Prostate gland (tissue), 2 donors: ENCODE data around the gene FTL. TPM values are rescaled to one million over a fixed set of nuclear protein-coding genes. Genes with fewer than 3 reads are reported as not detected.

Experiments
- DNase-seq: peaks from one replicate; pipeline ENCODE4 v3.0.0-alpha.2; 2019; ENCODE audit warnings: low spot score
- H3K27ac ChIP-seq, 2 donors: fragments of 200-600 bp; sonication (generic); 2 replicates each; pipeline ENCODE4 v1.5.1; 2017 to 2019
- H3K27me3 ChIP-seq: fragments of 200-600 bp; sonication (generic); replicated peaks from 2 replicates; pipeline ENCODE4 v1.5.1; 2019; ENCODE audit not compliant: insufficient read depth
- H3K36me3 ChIP-seq, 2 donors: fragments of 200-600 bp; sonication (generic); 1 replicate in 1 of 2; 2 replicates in 1 of 2; pipeline versions ENCODE4 v1.5.1 to v1.8.1; 2017 to 2019
- H3K4me1 ChIP-seq: fragments of 200-600 bp; sonication (generic); replicated peaks from 2 replicates; pipeline ENCODE4 v1.5.1; 2019
- H3K4me3 ChIP-seq, 2 donors: fragments of 200-600 bp; sonication (generic); 2 replicates each; pipeline ENCODE4 v1.5.1; 2017 to 2019
- H3K9me3 ChIP-seq: fragments of 200-600 bp; sonication (generic); 2 replicates; pipeline ENCODE4 v1.5.1; 2017
- POLR2A ChIP-seq: fragments of 450-650 bp; IDR thresholded peaks from one replicate; pipeline ENCODE4 v1.6.1; 2016; ENCODE audit warnings: antibody characterized with exemption, mild to moderate bottlenecking
- POLR2AphosphoS5 ChIP-seq: sonication (generic); formaldehyde crosslinking; IDR thresholded peaks from one replicate; pipeline ENCODE4 v1.6.1; 2017; ENCODE audit warnings: antibody characterized with exemption
- WGBS: methylation state at CpG from one replicate; pipeline ENCODE4 v1.1.5; 2018; 5-methylcytosine and 5-hydroxymethylcytosine counted together
- intact Hi-C: fragments of 100-400 bp; cut with DNase I; formaldehyde crosslinking; loops from one replicate; pipeline ENCODE4 v1.14.2; 2022
- total RNA-seq, 2 donors: library from RNA; depleted of rRNA; stranded (reverse); fragments of >200 nt; gene quantifications; one replicate each; pipeline ENCODE4 v1.1.0, GENCODE V29; 2016
- TF ChIP-seq, protein P1 (sequence below), 4 experiments: fragments of 200-600 bp in 2 of 4; fragments of 450-650 bp in 2 of 4; sonication (generic) in 2 of 4; IDR thresholded peaks; 1 replicate in 3 of 4; 2 replicates in 1 of 4; pipeline ENCODE4 v1.5.1; 2016 to 2019; ENCODE audit warnings: antibody characterized with exemption in 4 of 4, mild to moderate bottlenecking in 2 of 4, moderate library complexity in 2 of 4

Gene FTL
- total RNA-seq, 2 donors from 2014 or later = 1,764 to 2,124 TPM

DNA sequence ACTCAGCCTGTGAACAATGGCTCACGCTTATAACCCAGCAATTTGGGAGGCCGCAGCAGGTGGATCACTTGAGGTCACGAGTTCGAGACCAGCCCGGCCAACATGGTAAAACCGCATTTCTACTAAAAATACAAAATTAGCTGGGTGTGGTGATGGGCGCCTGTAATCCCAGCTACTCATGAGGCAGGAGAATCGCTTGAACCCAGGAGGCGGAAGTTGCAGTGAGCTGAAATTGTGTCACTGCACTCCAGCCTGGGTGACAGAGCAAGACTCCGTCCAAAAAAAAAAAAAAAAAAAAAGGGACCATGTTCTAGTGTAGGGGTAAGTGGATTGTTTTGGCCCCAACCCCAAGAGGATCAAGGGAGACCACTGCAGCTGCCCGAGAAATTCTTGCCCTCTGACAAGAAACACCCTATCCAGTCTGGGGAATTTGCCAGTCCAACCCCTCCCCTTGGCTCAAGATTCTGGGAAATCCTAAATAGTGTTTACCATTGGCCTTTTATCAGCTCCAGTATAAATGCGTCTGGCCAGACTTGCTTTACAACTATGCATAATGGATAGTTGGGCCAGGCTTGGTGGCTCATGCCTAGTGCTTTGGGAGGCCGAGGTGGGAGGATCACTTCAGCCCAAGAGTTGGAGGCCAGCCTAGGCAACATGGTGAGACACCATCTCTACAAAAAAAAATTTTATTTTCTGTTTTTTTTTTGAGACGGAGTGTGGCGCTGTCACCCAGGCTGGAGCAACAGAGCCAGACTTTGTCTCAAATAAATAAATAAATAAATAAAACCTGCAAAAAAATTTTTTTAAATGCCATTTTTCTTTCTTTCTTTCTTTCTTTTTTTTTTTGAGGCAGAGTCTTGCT, 36.7 kb upstream of the FTL start:
- peak overlapping the region; percentile 65 to 73 for H3K27ac ChIP-seq
- TF ChIP-seq, protein P1, sequence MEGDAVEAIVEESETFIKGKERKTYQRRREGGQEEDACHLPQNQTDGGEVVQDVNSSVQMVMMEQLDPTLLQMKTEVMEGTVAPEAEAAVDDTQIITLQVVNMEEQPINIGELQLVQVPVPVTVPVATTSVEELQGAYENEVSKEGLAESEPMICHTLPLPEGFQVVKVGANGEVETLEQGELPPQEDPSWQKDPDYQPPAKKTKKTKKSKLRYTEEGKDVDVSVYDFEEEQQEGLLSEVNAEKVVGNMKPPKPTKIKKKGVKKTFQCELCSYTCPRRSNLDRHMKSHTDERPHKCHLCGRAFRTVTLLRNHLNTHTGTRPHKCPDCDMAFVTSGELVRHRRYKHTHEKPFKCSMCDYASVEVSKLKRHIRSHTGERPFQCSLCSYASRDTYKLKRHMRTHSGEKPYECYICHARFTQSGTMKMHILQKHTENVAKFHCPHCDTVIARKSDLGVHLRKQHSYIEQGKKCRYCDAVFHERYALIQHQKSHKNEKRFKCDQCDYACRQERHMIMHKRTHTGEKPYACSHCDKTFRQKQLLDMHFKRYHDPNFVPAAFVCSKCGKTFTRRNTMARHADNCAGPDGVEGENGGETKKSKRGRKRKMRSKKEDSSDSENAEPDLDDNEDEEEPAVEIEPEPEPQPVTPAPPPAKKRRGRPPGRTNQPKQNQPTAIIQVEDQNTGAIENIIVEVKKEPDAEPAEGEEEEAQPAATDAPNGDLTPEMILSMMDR (IDR thresholded peaks at IDR 0.05) = no peak
- TF ChIP-seq POLR2A (no peak), POLR2AphosphoS5 (peak; percentile 96)
- intact Hi-C loops = no loop called here

DNA sequence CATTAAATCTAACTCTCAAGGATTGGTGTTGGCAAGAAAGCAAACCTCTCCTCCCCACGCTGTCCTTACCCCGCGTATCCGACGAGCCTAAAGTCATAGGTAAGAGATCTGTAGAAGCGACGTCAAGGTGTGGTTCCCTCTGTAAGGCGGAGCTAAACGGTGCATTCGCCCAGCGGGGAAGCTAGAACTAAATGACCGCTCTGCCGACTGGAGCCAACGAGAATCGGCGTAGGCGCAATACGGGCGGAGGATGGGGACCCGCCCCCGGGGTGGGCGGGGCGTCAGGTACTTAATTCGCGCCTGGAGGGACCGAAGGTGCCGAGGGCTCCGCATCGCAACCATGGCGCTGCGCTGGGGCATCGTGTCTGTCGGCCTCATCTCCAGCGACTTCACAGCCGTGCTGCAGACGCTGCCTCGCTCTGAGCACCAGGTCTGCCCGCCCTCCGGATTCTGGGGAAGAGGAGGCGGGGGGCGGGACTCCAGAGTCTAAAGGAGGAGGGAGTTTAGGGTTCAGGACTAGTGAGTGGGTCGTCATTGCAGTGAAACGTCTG, 31.7 kb upstream of the FTL start, which contains the start of gene DHDH:
DHDH (plus strand) TSS at position 318 of the 551 bp plus-strand sequence; CDS start at position 341, 23 bp downstream.
- Histone ChIP-seq H3K36me3 (no peaks in the 10 kb centered on the region), H3K27ac (peak within 1 kb of the TSS; percentile 68 to 78), H3K9me3 (no peaks in the 10 kb centered on the region), H3K4me1 (no peaks in the 10 kb centered on the region), H3K4me3 (peak within 1 kb of the TSS; percentile 33 to 34), H3K27me3 (no peaks in the 10 kb centered on the region)
- TF ChIP-seq POLR2AphosphoS5 (peak; percentile 96), POLR2A (peak; percentile 94)
- TF ChIP-seq, protein P1 (IDR thresholded peaks at IDR 0.05) = peak in 1 of 4 experiments; percentile 21
- intact Hi-C loops = no loop called here
- peak; percentile 91 for DNase-seq
- WGBS = under 1% methylated on average over 42 of the region's 43 CpGs

More for the DNA sequence above, 36.7 kb upstream of the FTL start:
- DNase-seq = peak; percentile 86
- no peak overlapping the region for H3K4me3 ChIP-seq
- no peaks in the 10 kb centered on the region for H3K4me1 ChIP-seq
- H3K9me3 ChIP-seq = no peaks in the 10 kb centered on the region
- no peaks in the 10 kb centered on the region for H3K36me3 ChIP-seq
- no peaks in the 10 kb centered on the region for H3K27me3 ChIP-seq
- 56% methylated on average over 15 of the region's 15 CpGs for WGBS

DNA sequence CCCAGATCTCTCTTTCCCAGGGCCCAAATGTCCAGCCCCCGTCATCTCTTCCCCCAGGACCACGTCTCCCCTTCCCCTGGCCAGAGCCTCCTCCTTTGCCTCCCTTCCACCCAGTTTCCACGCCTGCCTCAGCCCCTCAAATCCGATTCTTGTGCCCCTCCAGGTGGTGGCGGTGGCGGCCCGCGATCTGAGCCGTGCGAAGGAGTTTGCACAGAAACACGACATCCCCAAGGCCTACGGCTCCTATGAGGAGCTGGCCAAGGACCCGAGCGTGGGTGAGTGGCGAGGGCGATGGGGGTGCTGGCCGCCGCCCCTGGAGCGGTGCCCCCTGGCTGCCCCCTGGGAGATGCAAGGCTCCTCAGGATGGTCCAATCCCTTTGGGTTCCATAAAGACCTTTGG, 30.3 kb upstream of the FTL start:
- no peak overlapping the region for H3K4me3 ChIP-seq
- no peaks in the 10 kb centered on the region for H3K36me3 ChIP-seq
- WGBS = 87% methylated on average over 19 of the region's 19 CpGs
- H3K27me3 ChIP-seq = no peaks in the 10 kb centered on the region
- no peak overlapping the region for H3K27ac ChIP-seq
- no peaks in the 10 kb centered on the region for H3K4me1 ChIP-seq
- intact Hi-C loops = no loop called here
- no peaks in the 10 kb centered on the region for H3K9me3 ChIP-seq
- TF ChIP-seq, protein P1 (IDR thresholded peaks at IDR 0.05) = no peak
- TF ChIP-seq POLR2A (no peak), POLR2AphosphoS5 (no peak)
- no peak for DNase-seq

DNA sequence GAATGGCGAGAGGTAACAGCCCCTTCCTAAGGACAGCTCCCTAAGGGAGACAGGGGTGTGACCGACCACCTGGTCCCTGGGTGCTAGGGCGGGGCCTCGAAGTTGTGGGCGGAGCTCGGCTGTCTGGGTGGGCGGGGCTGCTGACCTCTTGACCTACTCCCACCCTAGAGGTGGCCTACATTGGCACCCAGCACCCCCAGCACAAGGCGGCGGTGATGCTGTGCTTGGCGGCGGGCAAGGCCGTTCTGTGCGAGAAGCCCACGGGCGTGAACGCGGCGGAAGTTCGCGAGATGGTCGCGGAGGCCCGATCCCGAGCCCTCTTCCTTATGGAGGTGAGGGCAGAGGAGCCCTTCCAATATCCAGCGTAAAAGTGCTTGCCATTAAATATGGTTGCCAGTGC, 29.2 kb upstream of the FTL start:
- intact Hi-C loops = no loop called here
- DNase-seq = no peak
- Histone ChIP-seq H3K27ac (no peak overlapping the region), H3K4me3 (no peak overlapping the region), H3K4me1 (no peaks in the 10 kb centered on the region), H3K9me3 (no peaks in the 10 kb centered on the region), H3K36me3 (no peaks in the 10 kb centered on the region), H3K27me3 (no peaks in the 10 kb centered on the region)
- TF ChIP-seq, protein P1 (IDR thresholded peaks at IDR 0.05) = no peak
- TF ChIP-seq POLR2A = no peak
- 98% methylated on average over 25 of the region's 25 CpGs for WGBS
